GM23338 (cell line): Measurements from ENCODE around the gene RNF130. TPM values are rescaled to one million over a fixed set of nuclear protein-coding genes. Genes with fewer than 3 reads are reported as not detected.

Experiments
- ATAC-seq: fragments of 200-7000 bp; cut with Tn5 transposase; 3 replicates; pipeline ENCODE4 v1.9.1; 2020
- DNase-seq: peaks from one replicate; pipeline ENCODE4 v3.0.0-alpha.2; 2015; ENCODE audit warnings: low spot score
- H2AFZ ChIP-seq: fragments of 200-600 bp; sonication (generic); 2 replicates; pipeline ENCODE4 v1.8.0; 2016; ENCODE audit warnings: antibody characterized with exemption, mild to moderate bottlenecking, moderate library complexity
- H3F3A ChIP-seq: fragments of 200-600 bp; sonication (generic); replicated peaks from 2 replicates; pipeline ENCODE4 v1.8.0; 2017; ENCODE audit warnings: antibody characterized with exemption, mixed run types, low read depth
- H3K27ac ChIP-seq: fragments of 200-600 bp; sonication (generic); 2 replicates; pipeline ENCODE4 v1.6.1; 2016; ENCODE audit warnings: low read depth
- H3K27me3 ChIP-seq: fragments of 200-600 bp; sonication (generic); 2 replicates; pipeline ENCODE4 v1.8.0; 2016; ENCODE audit warnings: mild to moderate bottlenecking, mixed run types, moderate library complexity; ENCODE audit not compliant: insufficient read depth
- H3K36me3 ChIP-seq: fragments of 200-600 bp; sonication (generic); 2 replicates; pipeline ENCODE4 v1.8.0; 2016; ENCODE audit warnings: mild to moderate bottlenecking; ENCODE audit not compliant: insufficient read depth
- H3K4me1 ChIP-seq: fragments of 200-600 bp; sonication (generic); 2 replicates; pipeline ENCODE4 v1.8.0; 2016; ENCODE audit warnings: mild to moderate bottlenecking, moderate library complexity; ENCODE audit not compliant: insufficient read depth
- H3K4me2 ChIP-seq: fragments of 200-600 bp; sonication (generic); 2 replicates; pipeline ENCODE4 v1.7.1; 2017; ENCODE audit warnings: mixed run types
- H3K4me3 ChIP-seq: fragments of 200-600 bp; sonication (generic); 2 replicates; pipeline ENCODE4 v1.6.1; 2016; ENCODE audit warnings: mixed run types
- H3K79me2 ChIP-seq: fragments of 200-600 bp; sonication (generic); replicated peaks from 2 replicates; pipeline ENCODE4 v1.8.0; 2017; ENCODE audit warnings: mild to moderate bottlenecking; ENCODE audit not compliant: insufficient read depth
- H3K9me2 ChIP-seq: fragments of 200-600 bp; sonication (generic); 2 replicates; pipeline ENCODE4 v1.8.0; 2017; ENCODE audit not compliant: insufficient read depth
- H4K20me1 ChIP-seq: fragments of 200-600 bp; sonication (generic); replicated peaks from 2 replicates; pipeline ENCODE4 v1.8.0; 2017; ENCODE audit warnings: mild to moderate bottlenecking; ENCODE audit not compliant: insufficient read depth
- H3K27ac Mint-ChIP-seq: 2 replicates; pipeline ENCODE4 v1.8.0; 2020; ENCODE audit warnings: inconsistent platforms, mild to moderate bottlenecking, moderate library complexity, mixed read lengths
- H3K27me3 Mint-ChIP-seq: 3 replicates; pipeline ENCODE4 v1.8.0; 2022; ENCODE audit warnings: low read depth, mild to moderate bottlenecking, moderate library complexity, mixed read lengths, inconsistent platforms; ENCODE audit not compliant: insufficient read depth, poor library complexity
- H3K36me3 Mint-ChIP-seq: 3 replicates; pipeline ENCODE4 v1.8.0; 2021; ENCODE audit warnings: low read depth, mild to moderate bottlenecking, inconsistent platforms, moderate library complexity, mixed read lengths
- H3K4me1 Mint-ChIP-seq: 3 replicates; pipeline ENCODE4 v1.8.0; 2020; ENCODE audit warnings: mild to moderate bottlenecking, inconsistent platforms, mixed read lengths
- H3K4me3 Mint-ChIP-seq: 3 replicates; pipeline ENCODE4 v1.8.0; 2021; ENCODE audit warnings: moderate library complexity, mild to moderate bottlenecking, inconsistent platforms, mixed read lengths
- H3K9me3 Mint-ChIP-seq: 3 replicates; pipeline ENCODE4 v1.8.0; 2020; ENCODE audit warnings: moderate library complexity, mild to moderate bottlenecking, inconsistent platforms, mixed read lengths
- CREB1 ChIP-seq: fragments of 250-450 bp; sonication (Bioruptor Pico); IDR thresholded peaks from 2 replicates; pipeline ENCODE4 v1.5.0; 2020; ENCODE audit warnings: low read depth, mild to moderate bottlenecking, moderate library complexity
- CTCF ChIP-seq, 2 experiments: fragments of 200-600 bp in 1 of 2; sonication (generic) in 1 of 2; conservative IDR thresholded peaks; 2 replicates each; pipeline versions ENCODE4 v1.5.1 to v1.6.1; 2016 to 2017; ENCODE audit warnings: antibody characterized with exemption in 2 of 2, low read depth in 2 of 2, mild to moderate bottlenecking in 2 of 2, moderate library complexity in 1 of 2
- EZH2 ChIP-seq: fragments of 200-600 bp; sonication (generic); IDR thresholded peaks from one replicate; pipeline ENCODE4 v1.8.0; 2017; ENCODE audit warnings: antibody characterized with exemption, mild to moderate bottlenecking, low read depth; ENCODE audit not compliant: unreplicated experiment
- EZH2phosphoT487 ChIP-seq: fragments of 200-600 bp; sonication (generic); IDR thresholded peaks from one replicate; pipeline ENCODE4 v1.8.1; 2018; ENCODE audit warnings: antibody characterized with exemption; ENCODE audit not compliant: unreplicated experiment
- JUNB ChIP-seq: IDR thresholded peaks from one replicate; pipeline ENCODE4 v1.6.1; 2016; ENCODE audit warnings: antibody characterized with exemption; ENCODE audit not compliant: unreplicated experiment
- NANOG ChIP-seq: IDR thresholded peaks from 2 replicates; pipeline ENCODE4 v1.6.1; 2016; ENCODE audit warnings: antibody characterized with exemption, borderline replicate concordance
- POLR2AphosphoS5 ChIP-seq: IDR thresholded peaks from 2 replicates; pipeline ENCODE4 v1.6.1; 2016; ENCODE audit warnings: antibody characterized with exemption, low read depth
- REST ChIP-seq: IDR thresholded peaks from one replicate; pipeline ENCODE4 v1.6.1; 2018; ENCODE audit warnings: antibody characterized with exemption; ENCODE audit not compliant: unreplicated experiment
- STAT1 ChIP-seq: IDR thresholded peaks from one replicate; pipeline ENCODE4 v1.6.1; 2016; ENCODE audit warnings: antibody characterized with exemption; ENCODE audit not compliant: unreplicated experiment
- ZNF114 ChIP-seq: fragments of 250-450 bp; sonication (Bioruptor Pico); IDR thresholded peaks from 2 replicates; pipeline ENCODE4 v1.5.0; 2020; ENCODE audit warnings: mild to moderate bottlenecking, moderate library complexity
- ZNF331 ChIP-seq: fragments of 250-450 bp; sonication (Bioruptor Pico); IDR thresholded peaks from 2 replicates; pipeline ENCODE4 v1.5.0; 2020; ENCODE audit warnings: low read depth, mild to moderate bottlenecking, moderate library complexity
- polyA plus RNA-seq: library from polyadenylated mRNA; unstranded; fragments of >200 nt; fragmentation: Nextera tagmentation; extraction: Ambion mirVana; gene quantifications from 2 replicates; pipeline ENCODE4 v1.2.1, GENCODE V29; 2016
- total RNA-seq: library from RNA; depleted of rRNA; stranded (reverse); fragments of >200 nt; shearing (Covaris generic); gene quantifications from 2 replicates; pipeline ENCODE4 v1.2.3, GENCODE V29; 2014
- TF ChIP-seq, protein P1 (sequence below): IDR thresholded peaks from 2 replicates; pipeline ENCODE4 v1.6.1; 2016; ENCODE audit warnings: antibody characterized with exemption
- TF ChIP-seq, protein P2 (sequence below): fragments of 250-450 bp; sonication (Bioruptor Pico); IDR thresholded peaks from 2 replicates; pipeline ENCODE4 v1.5.0; 2020; ENCODE audit warnings: mild to moderate bottlenecking, moderate library complexity

RNF130 gene
- total and polyA plus RNA-seq, 2 experiments from 2014 or later = 60.1 to 97.3 TPM

DNA sequence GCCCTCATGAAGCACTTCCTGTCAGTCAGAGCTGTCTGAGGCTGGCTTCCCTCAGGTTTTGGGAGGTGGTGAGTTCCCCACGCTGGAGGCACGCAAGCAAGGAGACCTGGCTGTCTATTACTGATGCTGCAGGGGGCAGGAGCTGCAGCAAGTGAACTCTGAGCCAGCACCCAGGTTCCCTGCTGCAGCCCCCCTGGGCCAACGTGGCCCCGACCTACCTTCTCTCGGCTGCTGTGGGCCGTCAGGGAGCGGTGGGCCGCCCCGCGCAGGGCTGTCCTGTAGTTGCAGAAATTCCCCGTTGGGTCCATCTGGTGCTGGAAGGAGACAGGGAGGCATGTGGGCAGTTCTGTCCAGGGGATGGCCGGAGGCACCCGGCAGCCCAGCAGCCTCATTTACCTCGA, 46.8 kb upstream of the RNF130 start:
- Histone ChIP-seq H3K4me1 (no peaks in the 10 kb centered on the region), H3K4me2 (no peak overlapping the region), H3K9me2 (no peaks in the 10 kb centered on the region), H3K27ac (no peak overlapping the region), H3K36me3 (no peaks in the 10 kb centered on the region), H2AFZ (no peak overlapping the region), H4K20me1 (no peaks in the 10 kb centered on the region), H3K27me3 (no peaks in the 10 kb centered on the region), H3F3A (no peaks in the 10 kb centered on the region), H3K79me2 (no peaks in the 10 kb centered on the region), H3K4me3 (no peak overlapping the region)
- Mint-ChIP-seq H3K27ac (no peak overlapping the region), H3K4me3 (no peak overlapping the region), H3K36me3 (no peaks in the 10 kb centered on the region), H3K27me3 (peaks cover 7% of the 10 kb centered on the region), H3K4me1 (peaks cover 4% of the 10 kb centered on the region; the same call in 1 of the 3 replicates), H3K9me3 (no peaks in the 10 kb centered on the region)
- no peak for ATAC-seq
- no peak for DNase-seq
- TF ChIP-seq REST (no peak), CREB1 (CRISPR knock-in tag) (no peak), JUNB (no peak), ZNF331 (no peak), CTCF (conservative IDR thresholded peaks at IDR 0.05; ENCODE audit: low read depth in 2 of 2) (no peak), EZH2phosphoT487 (no peak), NANOG (no peak), EZH2 (no peak), STAT1 (no peak), ZNF114 (CRISPR knock-in tag) (no peak), POLR2AphosphoS5 (no peak)
- TF ChIP-seq, protein P1, sequence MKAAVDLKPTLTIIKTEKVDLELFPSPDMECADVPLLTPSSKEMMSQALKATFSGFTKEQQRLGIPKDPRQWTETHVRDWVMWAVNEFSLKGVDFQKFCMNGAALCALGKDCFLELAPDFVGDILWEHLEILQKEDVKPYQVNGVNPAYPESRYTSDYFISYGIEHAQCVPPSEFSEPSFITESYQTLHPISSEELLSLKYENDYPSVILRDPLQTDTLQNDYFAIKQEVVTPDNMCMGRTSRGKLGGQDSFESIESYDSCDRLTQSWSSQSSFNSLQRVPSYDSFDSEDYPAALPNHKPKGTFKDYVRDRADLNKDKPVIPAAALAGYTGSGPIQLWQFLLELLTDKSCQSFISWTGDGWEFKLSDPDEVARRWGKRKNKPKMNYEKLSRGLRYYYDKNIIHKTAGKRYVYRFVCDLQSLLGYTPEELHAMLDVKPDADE = no peak
- TF ChIP-seq, protein P2, sequence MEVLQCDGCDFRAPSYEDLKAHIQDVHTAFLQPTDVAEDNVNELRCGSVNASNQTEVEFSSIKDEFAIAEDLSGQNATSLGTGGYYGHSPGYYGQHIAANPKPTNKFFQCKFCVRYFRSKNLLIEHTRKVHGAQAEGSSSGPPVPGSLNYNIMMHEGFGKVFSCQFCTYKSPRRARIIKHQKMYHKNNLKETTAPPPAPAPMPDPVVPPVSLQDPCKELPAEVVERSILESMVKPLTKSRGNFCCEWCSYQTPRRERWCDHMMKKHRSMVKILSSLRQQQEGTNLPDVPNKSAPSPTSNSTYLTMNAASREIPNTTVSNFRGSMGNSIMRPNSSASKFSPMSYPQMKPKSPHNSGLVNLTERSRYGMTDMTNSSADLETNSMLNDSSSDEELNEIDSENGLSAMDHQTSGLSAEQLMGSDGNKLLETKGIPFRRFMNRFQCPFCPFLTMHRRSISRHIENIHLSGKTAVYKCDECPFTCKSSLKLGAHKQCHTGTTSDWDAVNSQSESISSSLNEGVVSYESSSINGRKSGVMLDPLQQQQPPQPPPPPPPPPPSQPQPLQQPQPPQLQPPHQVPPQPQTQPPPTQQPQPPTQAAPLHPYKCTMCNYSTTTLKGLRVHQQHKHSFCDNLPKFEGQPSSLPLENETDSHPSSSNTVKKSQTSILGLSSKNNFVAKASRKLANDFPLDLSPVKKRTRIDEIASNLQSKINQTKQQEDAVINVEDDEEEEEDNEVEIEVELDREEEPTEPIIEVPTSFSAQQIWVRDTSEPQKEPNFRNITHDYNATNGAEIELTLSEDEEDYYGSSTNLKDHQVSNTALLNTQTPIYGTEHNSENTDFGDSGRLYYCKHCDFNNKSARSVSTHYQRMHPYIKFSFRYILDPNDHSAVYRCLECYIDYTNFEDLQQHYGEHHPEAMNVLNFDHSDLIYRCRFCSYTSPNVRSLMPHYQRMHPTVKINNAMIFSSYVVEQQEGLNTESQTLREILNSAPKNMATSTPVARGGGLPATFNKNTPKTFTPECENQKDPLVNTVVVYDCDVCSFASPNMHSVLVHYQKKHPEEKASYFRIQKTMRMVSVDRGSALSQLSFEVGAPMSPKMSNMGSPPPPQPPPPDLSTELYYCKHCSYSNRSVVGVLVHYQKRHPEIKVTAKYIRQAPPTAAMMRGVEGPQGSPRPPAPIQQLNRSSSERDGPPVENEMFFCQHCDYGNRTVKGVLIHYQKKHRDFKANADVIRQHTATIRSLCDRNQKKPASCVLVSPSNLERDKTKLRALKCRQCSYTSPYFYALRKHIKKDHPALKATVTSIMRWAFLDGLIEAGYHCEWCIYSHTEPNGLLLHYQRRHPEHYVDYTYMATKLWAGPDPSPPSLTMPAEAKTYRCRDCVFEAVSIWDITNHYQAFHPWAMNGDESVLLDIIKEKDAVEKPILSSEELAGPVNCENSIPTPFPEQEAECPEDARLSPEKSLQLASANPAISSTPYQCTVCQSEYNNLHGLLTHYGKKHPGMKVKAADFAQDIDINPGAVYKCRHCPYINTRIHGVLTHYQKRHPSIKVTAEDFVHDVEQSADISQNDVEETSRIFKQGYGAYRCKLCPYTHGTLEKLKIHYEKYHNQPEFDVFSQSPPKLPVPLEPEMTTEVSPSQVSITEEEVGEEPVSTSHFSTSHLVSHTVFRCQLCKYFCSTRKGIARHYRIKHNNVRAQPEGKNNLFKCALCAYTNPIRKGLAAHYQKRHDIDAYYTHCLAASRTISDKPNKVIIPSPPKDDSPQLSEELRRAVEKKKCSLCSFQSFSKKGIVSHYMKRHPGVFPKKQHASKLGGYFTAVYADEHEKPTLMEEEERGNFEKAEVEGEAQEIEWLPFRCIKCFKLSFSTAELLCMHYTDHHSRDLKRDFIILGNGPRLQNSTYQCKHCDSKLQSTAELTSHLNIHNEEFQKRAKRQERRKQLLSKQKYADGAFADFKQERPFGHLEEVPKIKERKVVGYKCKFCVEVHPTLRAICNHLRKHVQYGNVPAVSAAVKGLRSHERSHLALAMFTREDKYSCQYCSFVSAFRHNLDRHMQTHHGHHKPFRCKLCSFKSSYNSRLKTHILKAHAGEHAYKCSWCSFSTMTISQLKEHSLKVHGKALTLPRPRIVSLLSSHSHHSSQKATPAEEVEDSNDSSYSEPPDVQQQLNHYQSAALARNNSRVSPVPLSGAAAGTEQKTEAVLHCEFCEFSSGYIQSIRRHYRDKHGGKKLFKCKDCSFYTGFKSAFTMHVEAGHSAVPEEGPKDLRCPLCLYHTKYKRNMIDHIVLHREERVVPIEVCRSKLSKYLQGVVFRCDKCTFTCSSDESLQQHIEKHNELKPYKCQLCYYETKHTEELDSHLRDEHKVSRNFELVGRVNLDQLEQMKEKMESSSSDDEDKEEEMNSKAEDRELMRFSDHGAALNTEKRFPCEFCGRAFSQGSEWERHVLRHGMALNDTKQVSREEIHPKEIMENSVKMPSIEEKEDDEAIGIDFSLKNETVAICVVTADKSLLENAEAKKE (CRISPR knock-in tag) = no peak
